NCI-H446 treated with DMSO at 0.1 percent for 48 hours (cell line): ENCODE measurements around the gene RBFOX1.

Experiments
- DNase-seq: peaks from one replicate; lab custom pipeline; 2025; lab: John Stamatoyannopoulos, UW

RBFOX1 gene

GRCh38 chr16:7602291-7602950, 269.8 kb downstream of the RBFOX1 start:
- no peak for DNase-seq

- DNase-seq, result no peak
These were observed 273.2 kb downstream of the RBFOX1 start for GRCh38 chr16:7605812-7606211.

GRCh38 chr16:7612671-7613070, 280.0 kb downstream of the RBFOX1 start:
- DNase-seq, result no peak

- no peak for DNase-seq
These were observed 280.9 kb downstream of the RBFOX1 start for GRCh38 chr16:7613518-7613917.

GRCh38 chr16:7614021-7614795, 281.6 kb downstream of the RBFOX1 start:
- DNase-seq, result no peak

GRCh38 chr16:7615565-7615964, 282.9 kb downstream of the RBFOX1 start:
- DNase-seq, result no peak

GRCh38 chr16:7624871-7625766, 292.5 kb downstream of the RBFOX1 start:
- no peak for DNase-seq

- DNase-seq, result no peak
These were observed 296.3 kb downstream of the RBFOX1 start for GRCh38 chr16:7628981-7629380.

- no peak for DNase-seq
These were observed 296.9 kb downstream of the RBFOX1 start for GRCh38 chr16:7629571-7629970.

- no peak for DNase-seq
These were observed 304.8 kb downstream of the RBFOX1 start for GRCh38 chr16:7637446-7637845.

GRCh38 chr16:7638306-7638705, 305.7 kb downstream of the RBFOX1 start:
- DNase-seq, result no peak

GRCh38 chr16:7640334-7640733, 307.7 kb downstream of the RBFOX1 start:
- DNase-seq, result no peak

GRCh38 chr16:7644176-7644575, 311.5 kb downstream of the RBFOX1 start:
- no peak for DNase-seq

- no peak for DNase-seq
These were observed 312.2 kb downstream of the RBFOX1 start for GRCh38 chr16:7644811-7645210.

- DNase-seq, result no peak
These were observed 314.3 kb downstream of the RBFOX1 start for GRCh38 chr16:7646821-7647500.

- DNase-seq, result no peak
These were observed 317.8 kb downstream of the RBFOX1 start for GRCh38 chr16:7650431-7650830.

GRCh38 chr16:7651803-7652570, 319.3 kb downstream of the RBFOX1 start:
- DNase-seq, result no peak

GRCh38 chr16:7653746-7654461, 321.3 kb downstream of the RBFOX1 start:
- DNase-seq, result no peak

- no peak for DNase-seq
These were observed 343.0 kb downstream of the RBFOX1 start for GRCh38 chr16:7675628-7676027.

- DNase-seq, result no peak
These were observed 347.7 kb downstream of the RBFOX1 start for GRCh38 chr16:7680296-7680695.

GRCh38 chr16:7688811-7689210, 356.2 kb downstream of the RBFOX1 start:
- DNase-seq, result no peak
